Stomach (tissue), 4 donors: ENCODE data around the gene COLQ.

Experiments
- CTCF ChIP-seq, 7 experiments: fragments of 450-650 bp in 4 of 7; fragments of 200-600 bp in 3 of 7; sonication (generic) in 3 of 7; IDR thresholded peaks; one replicate each; pipeline ENCODE4 v1.5.1; 2016 to 2019; ENCODE audit warnings: antibody characterized with exemption in 7 of 7, control low read depth in 2 of 7, mild to moderate bottlenecking in 1 of 7
- EP300 ChIP-seq: sonication (generic); formaldehyde crosslinking; IDR thresholded peaks from one replicate; pipeline ENCODE4 v1.6.1; 2017; ENCODE audit warnings: antibody characterized with exemption
- POLR2A ChIP-seq, 4 donors: fragments of 450-650 bp; IDR thresholded peaks; one replicate each; pipeline ENCODE4 v1.6.1; 2016; ENCODE audit warnings: antibody characterized with exemption in 4 of 4, control low read depth in 2 of 4, mild to moderate bottlenecking in 1 of 4, moderate library complexity in 1 of 4
- POLR2AphosphoS5 ChIP-seq, 3 donors: sonication (generic); formaldehyde crosslinking; IDR thresholded peaks; one replicate each; pipeline ENCODE4 v1.6.1; 2016; ENCODE audit warnings: antibody characterized with exemption in 3 of 3

- TF ChIP-seq POLR2AphosphoS5 (IDR thresholded peaks at IDR 0.05) (no peak), POLR2A (IDR thresholded peaks at IDR 0.05) (no peak), CTCF (IDR thresholded peaks at IDR 0.05) (no peak), EP300 (no peak)
Observed at GRCh38 chr3:15492847-15493360, 28.6 kb downstream of the COLQ start.
